ENCODE measurements around the gene SPAST.
A peak's percentile ranks its signal among the peaks of the same experiment; 100 is the strongest.
"Not testable (repeated sequence)": the region's sequence is repeated elsewhere in the genome, so short reads cannot be mapped to it uniquely, and the experiment has no call there.

The SPAST gene

DNA sequence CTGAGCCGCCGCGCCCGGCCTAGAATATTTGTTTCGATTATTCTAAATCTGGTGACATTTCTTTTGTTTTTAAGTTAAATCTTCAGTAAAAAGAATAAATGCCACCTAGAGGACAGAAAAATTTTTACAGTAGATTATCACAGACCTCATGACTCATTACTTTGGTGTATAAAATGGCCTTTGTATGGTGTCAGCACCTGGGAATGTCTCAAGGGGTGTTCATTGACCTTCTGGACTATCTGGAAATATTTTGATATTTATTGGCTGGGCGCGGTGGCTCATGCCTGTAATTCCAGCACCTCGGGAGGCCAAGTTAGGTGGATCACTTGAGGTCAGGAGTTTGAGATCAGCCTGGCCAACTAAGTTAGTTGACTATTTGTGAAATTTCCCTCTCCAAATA, 72.1 kb downstream of the SPAST start:
- peak overlapping the region; percentile 51 for H3K27ac ChIP-seq
- TF ChIP-seq, protein P1, sequence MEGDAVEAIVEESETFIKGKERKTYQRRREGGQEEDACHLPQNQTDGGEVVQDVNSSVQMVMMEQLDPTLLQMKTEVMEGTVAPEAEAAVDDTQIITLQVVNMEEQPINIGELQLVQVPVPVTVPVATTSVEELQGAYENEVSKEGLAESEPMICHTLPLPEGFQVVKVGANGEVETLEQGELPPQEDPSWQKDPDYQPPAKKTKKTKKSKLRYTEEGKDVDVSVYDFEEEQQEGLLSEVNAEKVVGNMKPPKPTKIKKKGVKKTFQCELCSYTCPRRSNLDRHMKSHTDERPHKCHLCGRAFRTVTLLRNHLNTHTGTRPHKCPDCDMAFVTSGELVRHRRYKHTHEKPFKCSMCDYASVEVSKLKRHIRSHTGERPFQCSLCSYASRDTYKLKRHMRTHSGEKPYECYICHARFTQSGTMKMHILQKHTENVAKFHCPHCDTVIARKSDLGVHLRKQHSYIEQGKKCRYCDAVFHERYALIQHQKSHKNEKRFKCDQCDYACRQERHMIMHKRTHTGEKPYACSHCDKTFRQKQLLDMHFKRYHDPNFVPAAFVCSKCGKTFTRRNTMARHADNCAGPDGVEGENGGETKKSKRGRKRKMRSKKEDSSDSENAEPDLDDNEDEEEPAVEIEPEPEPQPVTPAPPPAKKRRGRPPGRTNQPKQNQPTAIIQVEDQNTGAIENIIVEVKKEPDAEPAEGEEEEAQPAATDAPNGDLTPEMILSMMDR (IDR thresholded peaks at IDR 0.05; ENCODE audit: low read depth, low read length, missing control alignments): peak; percentile 44
- no peaks in the 10 kb centered on the region for H3K36me3 ChIP-seq (replicated peaks)
- H3K27me3 ChIP-seq (replicated peaks): no peaks in the 10 kb centered on the region
- DNase-seq: peak; percentile 72
- H3K4me3 ChIP-seq (ENCODE audit: low read depth, low read length): no peak overlapping the region
- in situ Hi-C loops (cut with HindIII; ENCODE audit: low pct_ligation_motif_present, low sequenced_read_pairs): no loop called here

DNA sequence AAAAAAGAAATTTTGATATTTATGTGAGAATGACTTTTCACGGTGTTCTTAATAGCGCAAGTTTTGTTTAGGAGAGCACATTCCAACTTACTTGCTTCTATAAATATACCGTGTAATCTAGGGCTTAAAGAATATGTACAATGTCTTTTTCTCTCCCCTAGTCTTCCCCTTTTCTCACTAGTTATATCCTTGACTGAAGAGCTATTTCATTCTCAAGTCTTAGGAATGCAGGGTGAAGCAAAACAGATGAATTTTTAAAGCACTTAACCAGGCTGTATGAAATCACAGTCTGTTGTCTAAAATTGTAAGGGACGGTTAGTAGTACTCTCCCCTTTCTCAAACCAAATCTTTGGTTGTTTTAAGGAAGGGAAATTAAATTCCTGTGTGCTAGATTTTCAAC, 72.7 kb downstream of the SPAST start:
- H3K4me3 ChIP-seq (ENCODE audit: low read depth, low read length): no peak overlapping the region
- in situ Hi-C loops (cut with HindIII; ENCODE audit: low pct_ligation_motif_present, low sequenced_read_pairs): no loop called here
- H3K27me3 ChIP-seq (replicated peaks): no peaks in the 10 kb centered on the region
- no peak for DNase-seq
- TF ChIP-seq, protein P1 (IDR thresholded peaks at IDR 0.05; ENCODE audit: low read depth, low read length, missing control alignments): no peak
- H3K36me3 ChIP-seq (replicated peaks): no peaks in the 10 kb centered on the region
- peak overlapping the region; percentile 51 for H3K27ac ChIP-seq

DNA sequence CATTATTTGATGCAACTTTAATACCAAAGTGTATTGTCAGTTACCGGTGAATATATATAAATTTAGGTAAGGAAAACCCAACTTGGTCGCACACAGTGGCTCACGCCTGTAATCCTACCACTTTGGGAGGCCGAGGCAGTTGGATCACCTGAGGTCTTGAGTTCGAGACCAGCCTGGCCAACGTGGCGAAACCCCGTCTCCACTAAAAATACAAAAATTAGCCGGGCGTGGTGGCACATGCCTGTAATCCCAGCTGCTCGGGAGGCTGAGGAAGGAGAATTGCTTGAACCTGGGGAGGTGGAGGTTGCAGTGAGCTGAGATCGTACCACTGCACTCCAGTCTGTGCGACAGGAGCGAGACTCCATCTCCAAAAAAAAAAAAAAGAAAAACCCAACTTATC, 88.2 kb downstream of the SPAST start:
- in situ Hi-C loops (cut with HindIII; ENCODE audit: low pct_ligation_motif_present, low sequenced_read_pairs); H3K27me3 ChIP-seq (replicated peaks); DNase-seq: not testable (repeated sequence)

DNA sequence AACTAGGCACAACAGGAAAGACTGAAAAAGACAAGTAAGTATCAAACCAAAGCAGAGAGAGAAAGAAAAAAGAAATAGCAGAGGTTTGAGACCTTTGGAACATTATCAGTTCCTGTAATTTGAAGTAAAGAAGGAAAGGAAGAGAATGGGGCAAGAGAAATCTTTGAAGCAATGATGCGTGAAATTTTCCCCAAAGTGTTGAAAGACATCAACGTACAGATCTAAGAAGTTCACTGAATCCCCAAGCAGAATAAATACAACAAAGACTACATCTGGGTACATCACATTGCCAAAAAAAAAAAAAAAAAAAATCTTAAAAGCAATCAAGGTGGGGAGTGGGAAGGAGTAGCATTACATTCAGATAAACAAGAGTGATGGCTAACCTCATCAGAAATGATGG, 96.3 kb downstream of the SPAST start:
- in situ Hi-C loops (cut with HindIII; ENCODE audit: low pct_ligation_motif_present, low sequenced_read_pairs): no loop called here
- no peak overlapping the region for H3K4me3 ChIP-seq (ENCODE audit: low read depth, low read length)
- no peaks in the 10 kb centered on the region for H3K27me3 ChIP-seq (replicated peaks)
- H3K27ac ChIP-seq: no peak overlapping the region
- TF ChIP-seq, protein P1 (IDR thresholded peaks at IDR 0.05; ENCODE audit: low read depth, low read length, missing control alignments): no peak
- no peak for DNase-seq
- no peaks in the 10 kb centered on the region for H3K36me3 ChIP-seq (replicated peaks)

More for the DNA sequence above, 88.2 kb downstream of the SPAST start:
- not testable (repeated sequence) for H3K27ac ChIP-seq; H3K36me3 ChIP-seq (replicated peaks); H3K4me3 ChIP-seq (ENCODE audit: low read depth, low read length)

DNA sequence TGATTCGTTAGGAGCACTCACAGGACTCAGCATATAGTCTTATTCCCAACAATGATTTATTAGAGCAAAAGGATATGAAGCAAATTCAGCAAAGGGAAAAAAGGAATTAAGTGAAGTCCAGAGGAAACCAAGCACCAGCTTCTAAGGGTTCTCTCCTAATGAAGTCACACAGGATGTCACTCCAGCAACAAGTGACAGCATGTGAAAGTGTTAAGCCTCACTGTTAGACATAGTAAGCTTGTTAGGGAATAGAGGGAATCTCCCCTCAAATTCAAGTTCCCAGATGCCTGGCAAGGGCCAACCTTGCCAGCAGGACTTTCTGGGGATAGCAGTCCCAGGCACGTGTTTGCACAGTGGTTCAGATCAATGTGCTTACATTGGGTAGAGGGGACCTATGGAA, 97.9 kb downstream of the SPAST start:
- no peak for DNase-seq
- no peaks in the 10 kb centered on the region for H3K27me3 ChIP-seq (replicated peaks)
- in situ Hi-C loops (cut with HindIII; ENCODE audit: low pct_ligation_motif_present, low sequenced_read_pairs): no loop called here

DNA sequence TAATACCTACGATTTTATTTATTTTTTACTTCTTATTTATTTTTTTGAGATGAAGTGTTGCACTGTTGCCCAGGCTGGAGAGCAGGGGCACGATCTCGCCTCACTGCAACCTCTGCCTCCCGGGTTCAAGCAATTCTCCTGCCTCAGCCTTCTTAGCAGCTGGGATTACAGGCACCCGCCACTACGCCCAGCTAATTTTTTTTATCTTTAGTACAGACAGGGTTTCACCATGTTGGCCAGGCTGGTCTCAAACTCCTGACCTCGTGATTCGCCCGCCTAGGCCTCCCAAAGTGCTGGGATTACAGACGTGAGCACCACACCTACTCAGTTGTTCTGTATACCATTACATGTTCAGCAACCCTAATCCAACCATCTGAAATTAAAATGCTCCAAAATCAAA, 100.9 kb downstream of the SPAST start:
- H3K27me3 ChIP-seq (replicated peaks); in situ Hi-C loops (cut with HindIII; ENCODE audit: low pct_ligation_motif_present, low sequenced_read_pairs); H3K27ac ChIP-seq; DNase-seq; H3K4me3 ChIP-seq (ENCODE audit: low read depth, low read length); H3K36me3 ChIP-seq (replicated peaks): not testable (repeated sequence)

More for the DNA sequence above, 97.9 kb downstream of the SPAST start:
- H3K4me3 ChIP-seq (ENCODE audit: low read depth, low read length): no peak overlapping the region
- H3K36me3 ChIP-seq (replicated peaks): no peaks in the 10 kb centered on the region
- H3K27ac ChIP-seq: no peak overlapping the region
- TF ChIP-seq, protein P1 (IDR thresholded peaks at IDR 0.05; ENCODE audit: low read depth, low read length, missing control alignments): no peak

DNA sequence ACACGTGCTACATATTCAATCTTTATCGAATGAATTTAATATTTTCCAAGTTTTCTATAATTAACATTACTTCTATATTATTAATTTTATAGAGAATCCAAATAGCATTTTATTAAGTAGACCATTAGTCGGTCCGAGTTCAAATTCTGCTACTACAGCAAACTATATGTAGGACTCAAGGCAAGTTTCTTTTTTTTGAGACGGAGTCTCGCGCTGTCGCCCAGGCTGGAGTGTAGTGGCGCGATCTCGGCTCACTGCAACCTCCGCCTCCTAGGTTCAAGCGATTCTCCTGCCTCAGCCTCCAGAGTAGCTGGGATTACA, 101.6 kb downstream of the SPAST start:
- H3K27ac ChIP-seq: peak overlapping the region; percentile 81
- H3K36me3 ChIP-seq (replicated peaks); in situ Hi-C loops (cut with HindIII; ENCODE audit: low pct_ligation_motif_present, low sequenced_read_pairs); H3K27me3 ChIP-seq (replicated peaks): not testable (repeated sequence)
- H3K4me3 ChIP-seq (ENCODE audit: low read depth, low read length): peak overlapping the region; percentile 96
- DNase-seq: peak; percentile 32
